ENCODE results near the gene TET3.

DNA sequence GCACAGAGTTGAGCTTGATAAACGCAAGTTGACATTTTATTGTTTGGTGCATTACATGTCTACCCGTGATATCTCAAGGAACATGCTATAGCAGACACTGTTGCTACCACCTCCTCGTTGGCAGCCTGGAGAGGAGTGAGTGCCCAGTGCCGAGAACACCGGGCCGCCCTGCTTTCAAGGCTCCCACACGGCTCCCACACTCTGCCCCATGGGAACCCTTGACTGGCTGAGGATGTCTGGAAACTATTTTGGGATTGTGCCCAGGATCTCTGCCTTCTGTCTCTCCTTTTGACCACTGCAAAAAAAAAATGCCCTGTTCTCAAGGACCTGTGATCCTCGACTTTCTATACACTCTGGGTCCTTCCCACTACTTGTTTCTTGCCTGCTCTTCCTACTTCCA is 21.1 kb downstream of the TET3 start:
- TF ChIP-seq, protein P1, sequence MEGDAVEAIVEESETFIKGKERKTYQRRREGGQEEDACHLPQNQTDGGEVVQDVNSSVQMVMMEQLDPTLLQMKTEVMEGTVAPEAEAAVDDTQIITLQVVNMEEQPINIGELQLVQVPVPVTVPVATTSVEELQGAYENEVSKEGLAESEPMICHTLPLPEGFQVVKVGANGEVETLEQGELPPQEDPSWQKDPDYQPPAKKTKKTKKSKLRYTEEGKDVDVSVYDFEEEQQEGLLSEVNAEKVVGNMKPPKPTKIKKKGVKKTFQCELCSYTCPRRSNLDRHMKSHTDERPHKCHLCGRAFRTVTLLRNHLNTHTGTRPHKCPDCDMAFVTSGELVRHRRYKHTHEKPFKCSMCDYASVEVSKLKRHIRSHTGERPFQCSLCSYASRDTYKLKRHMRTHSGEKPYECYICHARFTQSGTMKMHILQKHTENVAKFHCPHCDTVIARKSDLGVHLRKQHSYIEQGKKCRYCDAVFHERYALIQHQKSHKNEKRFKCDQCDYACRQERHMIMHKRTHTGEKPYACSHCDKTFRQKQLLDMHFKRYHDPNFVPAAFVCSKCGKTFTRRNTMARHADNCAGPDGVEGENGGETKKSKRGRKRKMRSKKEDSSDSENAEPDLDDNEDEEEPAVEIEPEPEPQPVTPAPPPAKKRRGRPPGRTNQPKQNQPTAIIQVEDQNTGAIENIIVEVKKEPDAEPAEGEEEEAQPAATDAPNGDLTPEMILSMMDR (IDR thresholded peaks at IDR 0.05) = no peak
- no peak for TF ChIP-seq POLR2A (IDR thresholded peaks at IDR 0.05)
